ENCODE results near the gene SNAPC2.

Gene SNAPC2

GRCh38 chr19:7919610-7920518 is at the start of gene SNAPC2:
TSS of gene SNAPC2 (plus strand) at chr19:7920338. CDS start at chr19:7920367, 29 bp downstream.
- peak; percentile 65 to 97 (median 92) for DNase-seq

- DNase-seq = peak in 42 of 58 donors; percentile 8 to 84 (median 44)
Measured at GRCh38 chr19:7870571-7871436, 49.3 kb upstream of the SNAPC2 start.

DNA sequence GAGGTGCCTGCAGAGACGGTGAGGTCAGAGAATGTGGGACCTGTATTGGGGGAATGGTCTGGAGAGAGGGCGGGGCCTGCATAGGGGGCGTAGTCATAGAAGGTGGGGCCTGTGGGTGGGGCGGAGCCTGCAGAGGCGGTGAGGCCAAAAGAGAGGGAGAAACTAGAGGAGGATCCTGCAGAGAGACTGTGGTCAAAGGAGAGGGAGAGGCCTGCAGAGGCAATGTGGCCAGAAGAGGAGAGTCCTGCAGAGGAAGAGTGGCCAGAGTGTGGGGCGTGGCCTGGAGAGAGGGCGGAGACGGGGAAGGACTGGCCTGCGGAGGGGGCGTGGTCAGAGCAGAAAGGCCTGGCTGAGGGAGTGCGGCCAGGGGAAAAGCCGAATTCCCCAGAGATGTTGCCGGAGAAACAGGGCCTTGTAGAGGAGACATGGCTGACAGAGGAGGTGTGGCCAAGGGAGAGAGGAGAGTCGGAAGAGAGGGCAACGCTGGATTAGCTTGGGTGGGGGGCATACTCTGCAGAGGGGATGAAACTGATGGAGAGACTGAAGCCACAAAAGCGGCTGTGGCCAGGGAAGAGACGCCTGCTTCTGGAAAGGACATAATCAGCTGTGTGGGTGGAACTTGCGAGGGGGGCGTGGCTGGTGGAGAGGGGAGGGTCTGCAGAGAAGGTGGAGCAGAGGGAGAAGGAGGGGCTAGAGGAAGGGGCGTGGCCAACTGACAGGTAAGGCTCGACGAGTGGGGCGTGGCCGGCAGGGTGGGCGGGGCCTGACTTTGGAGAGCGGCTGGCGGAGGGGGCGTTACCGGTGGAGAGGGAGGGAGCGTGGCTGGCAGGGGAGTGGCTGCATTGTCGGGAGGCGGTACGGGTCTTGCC is 48.5 kb upstream of the SNAPC2 start:
- peak in 50 of 58 donors; percentile 14 to 83 (median 52) for DNase-seq

GRCh38 chr19:7872306-7873204 is 47.6 kb upstream of the SNAPC2 start:
- no peak for DNase-seq

DNA sequence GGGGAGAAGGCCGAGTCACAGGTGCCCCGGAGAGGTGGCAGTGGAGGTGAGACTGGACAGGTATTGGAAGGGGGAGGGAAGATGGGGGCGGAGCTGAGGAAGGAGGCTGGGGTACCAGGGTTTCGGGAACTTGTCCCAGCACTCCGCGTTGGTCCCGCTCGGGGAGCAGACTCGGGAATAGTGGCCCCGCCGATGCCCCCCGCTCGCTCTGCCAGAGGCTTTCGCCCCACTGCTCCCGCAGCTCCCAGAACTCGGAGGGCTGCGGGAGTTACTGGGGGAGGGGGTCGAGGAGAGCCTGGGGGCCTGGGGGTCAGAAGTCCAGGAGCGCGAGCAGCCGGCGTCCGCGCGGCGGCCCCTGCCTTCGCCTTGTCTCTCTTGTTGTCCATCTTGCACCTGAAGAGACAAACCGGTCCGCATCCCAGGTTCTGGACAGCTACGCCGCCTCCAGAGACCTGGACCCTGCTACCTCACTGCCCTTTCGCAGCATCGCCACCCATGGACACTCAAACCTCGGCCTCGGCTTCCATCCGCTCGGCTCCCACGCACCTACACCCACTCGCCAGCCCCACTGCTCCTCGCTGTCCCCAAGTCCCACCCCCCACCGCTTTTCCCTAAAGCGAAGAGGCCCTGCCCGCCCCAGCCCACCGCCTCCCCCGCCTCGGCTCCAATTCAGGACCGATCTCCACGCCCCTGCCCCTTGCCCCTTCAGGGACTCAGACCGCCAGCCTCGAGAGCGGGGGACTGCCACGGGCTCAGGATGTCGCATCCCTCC is 46.6 kb upstream of the SNAPC2 start:
- peak in 5 of 58 donors; percentile 13 to 55 (median 31) for DNase-seq

- DNase-seq = peak in 51 of 58 donors; percentile 16 to 83 (median 58)
Measured at GRCh38 chr19:7874076-7874896, 45.9 kb upstream of the SNAPC2 start, which contains the start of gene PRR36. TSS of gene PRR36 (minus strand) at chr19:7874390. CDS start at chr19:7873689, 701 bp downstream.

DNA sequence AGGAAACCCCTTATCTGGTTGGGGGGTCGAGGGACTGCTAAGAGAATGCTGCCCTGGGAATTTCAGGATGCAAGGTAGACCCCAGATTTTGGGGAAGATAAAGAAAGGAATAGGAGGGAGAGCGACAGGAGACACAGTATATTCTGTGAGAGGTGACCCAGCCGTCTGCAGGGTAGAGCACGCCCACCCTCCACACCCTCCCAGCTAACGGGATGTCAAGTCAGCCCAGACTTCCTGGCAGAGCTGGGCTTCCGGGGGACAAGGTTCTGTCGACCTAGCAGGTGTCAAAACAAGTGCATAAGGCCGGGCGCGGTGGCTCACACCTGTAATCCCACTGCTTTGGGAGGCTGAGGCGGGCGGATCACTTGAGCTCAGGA is 45.3 kb upstream of the SNAPC2 start:
- DNase-seq = no peak

DNA sequence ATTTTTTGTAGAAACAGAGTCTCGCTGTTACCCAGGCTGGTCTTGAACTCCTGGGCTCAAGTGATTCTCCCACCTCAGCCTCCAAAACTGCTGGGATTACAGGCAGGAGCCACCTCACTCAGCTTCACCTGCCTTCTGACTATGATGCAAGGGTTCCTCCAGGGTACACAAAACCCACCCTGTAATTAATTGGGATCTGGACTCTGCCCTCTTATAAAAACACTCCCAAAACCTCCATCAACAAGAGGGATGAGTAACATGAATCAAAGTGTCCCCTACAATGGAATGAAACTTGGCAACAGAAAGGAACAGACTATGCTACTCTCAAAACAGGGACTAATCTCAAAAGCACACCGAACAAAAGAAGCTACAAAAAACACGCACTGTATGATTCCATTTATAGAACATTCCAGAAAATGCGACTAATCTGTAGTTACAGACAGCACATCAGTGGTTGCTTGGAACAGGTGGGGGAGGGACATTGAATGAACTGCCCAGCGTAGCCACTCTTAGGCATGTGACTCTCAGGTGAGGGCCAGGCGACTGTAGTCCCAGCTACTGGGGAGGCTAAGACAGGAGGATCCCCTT is 42.8 kb upstream of the SNAPC2 start:
- DNase-seq = no peak

- DNase-seq = no peak
Measured at GRCh38 chr19:7879111-7879807, 40.9 kb upstream of the SNAPC2 start.

DNA sequence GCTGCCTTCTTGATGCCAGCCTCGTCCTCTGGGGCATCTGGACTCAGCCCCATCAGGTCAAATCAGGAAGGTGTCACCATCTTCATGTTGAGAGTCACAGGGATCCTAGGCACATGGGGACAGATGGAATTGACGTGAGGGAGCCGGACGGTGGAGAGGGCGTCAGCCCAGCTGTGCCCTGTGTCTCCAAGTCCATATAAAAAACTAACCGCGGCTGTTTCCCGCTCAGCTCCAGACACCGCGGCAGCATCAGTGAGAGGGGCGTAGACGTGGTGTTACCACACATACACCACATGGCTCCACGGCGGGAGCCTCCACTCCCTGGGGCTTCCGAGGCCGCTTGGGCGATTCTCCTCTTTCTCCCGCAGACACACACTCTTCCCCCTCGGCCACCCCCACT is 40.3 kb upstream of the SNAPC2 start:
- DNase-seq = no peak

GRCh38 chr19:7881910-7882309 is 38.2 kb upstream of the SNAPC2 start:
- no peak for DNase-seq

- no peak for DNase-seq
Measured at GRCh38 chr19:7883105-7883504, 37.0 kb upstream of the SNAPC2 start.

- no peak for DNase-seq
Measured at GRCh38 chr19:7883796-7884570, 36.2 kb upstream of the SNAPC2 start.

- DNase-seq = no peak
Measured at GRCh38 chr19:7885818-7886217, 34.3 kb upstream of the SNAPC2 start.

- DNase-seq = no peak
Measured at GRCh38 chr19:7887408-7888144, 32.6 kb upstream of the SNAPC2 start.
